HUES48 (cell line): ENCODE measurements around the gene SLC4A11.
A peak's percentile ranks its signal among the peaks of the same experiment; 100 is the strongest.
"Not testable (repeated sequence)": the region's sequence is repeated elsewhere in the genome, so short reads cannot be mapped to it uniquely, and the experiment has no call there.

Source experiments
- H3K27ac ChIP-seq: one replicate; pipeline ENCODE4 v1.7.0; 2013; ENCODE audit warnings: low read depth, low read length, inconsistent platforms
- H3K27me3 ChIP-seq: 2 replicates; pipeline ENCODE4 v1.6.1; 2013; ENCODE audit warnings: mild to moderate bottlenecking, low read length; ENCODE audit not compliant: control insufficient read depth, insufficient read depth
- H3K36me3 ChIP-seq: 2 replicates; pipeline ENCODE4 v1.6.1; 2013; ENCODE audit warnings: low read length; ENCODE audit not compliant: control insufficient read depth, insufficient read depth
- H3K4me1 ChIP-seq: 2 replicates; pipeline ENCODE4 v1.6.1; 2013; ENCODE audit warnings: mild to moderate bottlenecking, low read length; ENCODE audit not compliant: control insufficient read depth, insufficient read depth
- H3K4me3 ChIP-seq: 2 replicates; pipeline ENCODE4 v1.5.1; 2013; ENCODE audit warnings: mild to moderate bottlenecking, low read depth, low read length
- H3K9ac ChIP-seq: 2 replicates; pipeline ENCODE4 v1.6.1; 2013; ENCODE audit warnings: mild to moderate bottlenecking, low read depth, low read length, moderate library complexity
- H3K9me3 ChIP-seq: 2 replicates; pipeline ENCODE4 v1.6.1; 2013; ENCODE audit warnings: low read length; ENCODE audit not compliant: control insufficient read depth, insufficient read depth

Gene SLC4A11

GRCh38 chr20:3218307-3218988 is 20.5 kb downstream of the SLC4A11 start:
- no peaks in the 10 kb centered on the region for H3K9me3 ChIP-seq
- peak overlapping the region; percentile 55 for H3K27ac ChIP-seq
- H3K4me3 ChIP-seq, result no peak overlapping the region
- H3K4me1 ChIP-seq, result no peaks in the 10 kb centered on the region
- H3K36me3 ChIP-seq, result peaks cover 67% of the 10 kb centered on the region
- no peaks in the 10 kb centered on the region for H3K27me3 ChIP-seq
- H3K9ac ChIP-seq, result no peak overlapping the region

- not testable (repeated sequence) for H3K4me3 ChIP-seq, H3K27me3 ChIP-seq, H3K9me3 ChIP-seq, H3K9ac ChIP-seq, H3K4me1 ChIP-seq, H3K27ac ChIP-seq
- H3K36me3 ChIP-seq, result peaks cover 47% of the 10 kb centered on the region
Measured at GRCh38 chr20:3215359-3215917, 23.6 kb downstream of the SLC4A11 start.

- no peaks in the 10 kb centered on the region for H3K4me1 ChIP-seq
- peaks cover 33% of the 10 kb centered on the region for H3K36me3 ChIP-seq
- H3K27ac ChIP-seq, result no peak overlapping the region
- no peaks in the 10 kb centered on the region for H3K9me3 ChIP-seq
- H3K4me3 ChIP-seq, result no peak overlapping the region
- H3K27me3 ChIP-seq, result no peaks in the 10 kb centered on the region
- H3K9ac ChIP-seq, result no peak overlapping the region
Measured at GRCh38 chr20:3213226-3213625, 25.8 kb downstream of the SLC4A11 start.

- Histone ChIP-seq H3K27me3 (no peaks in the 10 kb centered on the region), H3K4me3 (peak overlapping the region; percentile 76), H3K4me1 (no peaks in the 10 kb centered on the region), H3K9me3 (no peaks in the 10 kb centered on the region), H3K27ac (no peak overlapping the region), H3K9ac (no peak overlapping the region), H3K36me3 (peaks cover 24% of the 10 kb centered on the region)
Measured at GRCh38 chr20:3210346-3210745, 28.6 kb downstream of the SLC4A11 start.

GRCh38 chr20:3209946-3210317 is 29.1 kb downstream of the SLC4A11 start:
- H3K4me3 ChIP-seq, result peak overlapping the region; percentile 76

GRCh38 chr20:3209257-3209945 is 29.6 kb downstream of the SLC4A11 start, which contains the start of gene ITPA:
Gene ITPA, plus strand, starts transcription at chr20:3209498. Its CDS starts 54 bp downstream, at chr20:3209552.
- Histone ChIP-seq H3K9ac (peak within 1 kb of the TSS; percentile 64), H3K27ac (peak within 1 kb of the TSS; percentile 73), H3K4me3 (peak within 1 kb of the TSS; percentile 76), H3K9me3 (no peaks in the 10 kb centered on the region), H3K36me3 (peaks cover 17% of the 10 kb centered on the region), H3K27me3 (no peaks in the 10 kb centered on the region), H3K4me1 (no peaks in the 10 kb centered on the region)

More at GRCh38 chr20:3209946-3210317, 29.1 kb downstream of the SLC4A11 start:
- no peaks in the 10 kb centered on the region for H3K27me3 ChIP-seq
- peaks cover 20% of the 10 kb centered on the region for H3K36me3 ChIP-seq
- H3K4me1 ChIP-seq, result no peaks in the 10 kb centered on the region
- H3K9me3 ChIP-seq, result no peaks in the 10 kb centered on the region
- peak overlapping the region; percentile 64 for H3K9ac ChIP-seq
- peak overlapping the region; percentile 73 for H3K27ac ChIP-seq

- H3K27me3 ChIP-seq, result no peaks in the 10 kb centered on the region
Measured at GRCh38 chr20:3208786-3209256, 30.2 kb downstream of the SLC4A11 start.

GRCh38 chr20:3204124-3204794 is 34.7 kb downstream of the SLC4A11 start, which contains the start of gene DDRGK1:
Gene DDRGK1, minus strand, starts transcription at chr20:3204682. Its CDS starts 55 bp downstream, at chr20:3204627.
- Histone ChIP-seq H3K27me3 (no peaks in the 10 kb centered on the region), H3K4me3 (peak within 1 kb of the TSS; percentile 94), H3K9me3 (no peaks in the 10 kb centered on the region), H3K9ac (peak within 1 kb of the TSS; percentile 85), H3K4me1 (peaks cover 6% of the 10 kb centered on the region), H3K36me3 (peaks cover 23% of the 10 kb centered on the region), H3K27ac (peak within 1 kb of the TSS; percentile 96)

More at GRCh38 chr20:3208786-3209256, 30.2 kb downstream of the SLC4A11 start:
- peak overlapping the region; percentile 76 for H3K4me3 ChIP-seq
- peak overlapping the region; percentile 64 for H3K9ac ChIP-seq
- H3K4me1 ChIP-seq, result no peaks in the 10 kb centered on the region
- peaks cover 12% of the 10 kb centered on the region for H3K36me3 ChIP-seq
- no peaks in the 10 kb centered on the region for H3K9me3 ChIP-seq
- H3K27ac ChIP-seq, result peak overlapping the region; percentile 73

- Histone ChIP-seq H3K9ac (peak overlapping the region; percentile 85), H3K9me3 (no peaks in the 10 kb centered on the region), H3K27ac (peak overlapping the region; percentile 96), H3K36me3 (peaks cover 30% of the 10 kb centered on the region), H3K27me3 (no peaks in the 10 kb centered on the region), H3K4me1 (peaks cover 6% of the 10 kb centered on the region), H3K4me3 (peak overlapping the region; percentile 94)
Measured at GRCh38 chr20:3203315-3204123, 35.5 kb downstream of the SLC4A11 start.

- Histone ChIP-seq H3K4me3 (peak overlapping the region; percentile 94), H3K9ac (no peak overlapping the region), H3K9me3 (no peaks in the 10 kb centered on the region), H3K36me3 (peaks cover 31% of the 10 kb centered on the region), H3K27me3 (no peaks in the 10 kb centered on the region), H3K27ac (no peak overlapping the region), H3K4me1 (peaks cover 6% of the 10 kb centered on the region)
Measured at GRCh38 chr20:3202965-3203314, 36.0 kb downstream of the SLC4A11 start.
